Left renal pelvis (tissue), 4 donors: ENCODE measurements around the gene UXS1. TPM values are rescaled to one million over a fixed set of nuclear protein-coding genes. Genes with fewer than 3 reads are reported as not detected.
"Not testable (repeated sequence)": the region's sequence is repeated elsewhere in the genome, so short reads cannot be mapped to it uniquely, and the experiment has no call there.

Experiments used
- DNase-seq, 4 donors: peaks; one replicate each; pipeline ENCODE4 v3.0.0-alpha.2; 2013; ENCODE audit warnings: low read depth in 4 of 4, low spot score in 3 of 4
- polyA plus RNA-seq, 4 donors: library from polyadenylated mRNA; unstranded; fragments of 120-200 nt; gene quantifications; one replicate each; pipeline ENCODE4 v1.2.1, GENCODE V29; 2013; ENCODE audit not compliant: insufficient read length in 4 of 4

UXS1 gene
- polyA plus RNA-seq, 4 donors = 68.9 to 85.8 (median 82.3) TPM

GRCh38 chr2:106137731-106138521 lies 56.2 kb downstream of the UXS1 start:
- no peak for DNase-seq

GRCh38 chr2:106131192-106131591 lies 62.9 kb downstream of the UXS1 start:
- not testable (repeated sequence) for DNase-seq

DNA sequence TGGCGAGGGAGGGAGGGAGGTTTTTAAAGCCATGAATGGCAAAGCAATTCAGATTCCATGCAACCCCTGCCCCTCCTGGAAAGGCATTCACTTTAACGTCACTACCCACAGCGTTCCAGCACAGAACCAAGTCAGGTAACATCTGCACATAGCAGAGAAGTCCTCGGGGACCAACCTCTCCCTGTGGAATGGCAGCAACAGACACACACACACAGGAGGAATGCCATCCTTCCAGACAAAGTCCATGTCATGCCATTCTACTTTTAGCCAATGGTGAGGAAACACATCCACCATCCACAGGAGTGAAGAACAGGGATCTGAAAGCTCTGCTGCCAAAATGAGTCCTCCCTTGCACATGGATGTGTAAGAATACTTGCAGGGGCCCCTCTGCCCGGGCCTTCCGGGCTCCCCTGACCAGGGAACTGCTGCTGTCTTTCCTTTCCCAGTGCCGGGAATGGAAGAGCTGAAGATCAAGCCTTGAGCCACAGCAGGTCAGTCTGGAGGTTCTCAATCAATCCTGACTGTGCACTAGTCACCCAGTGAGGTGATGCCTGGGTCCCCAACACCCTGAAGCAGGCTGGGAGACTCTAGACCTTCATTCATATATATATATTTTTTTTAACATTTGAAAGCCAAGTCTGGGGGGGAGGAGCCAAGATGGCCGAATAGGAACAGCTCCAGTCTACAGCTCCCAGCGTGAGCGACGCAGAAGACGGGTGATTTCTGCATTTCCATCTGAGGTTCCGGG lies 63.7 kb downstream of the UXS1 start:
- DNase-seq = no peak

- no peak for DNase-seq
These were observed 64.5 kb downstream of the UXS1 start for GRCh38 chr2:106129592-106129991.

DNA sequence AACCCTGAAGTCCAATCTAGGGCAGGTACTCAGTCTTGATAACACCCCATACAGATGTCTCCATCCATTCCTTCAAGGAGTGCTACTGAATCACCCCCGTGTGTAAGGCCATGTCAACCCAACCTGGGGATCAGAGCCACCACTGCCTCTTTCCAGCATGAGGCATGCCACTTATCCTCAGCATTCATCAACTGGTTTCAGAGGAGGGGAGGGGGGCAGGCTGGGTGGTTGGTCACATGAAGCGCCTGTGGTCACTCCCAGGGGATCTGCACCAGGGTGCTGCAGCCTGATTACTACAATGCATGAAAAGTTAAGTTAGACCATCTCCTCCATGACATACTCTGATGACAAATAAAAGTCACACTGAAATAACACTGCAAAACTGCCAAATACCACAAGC lies 65.0 kb downstream of the UXS1 start:
- DNase-seq = no peak

- DNase-seq = no peak
These were observed 66.3 kb downstream of the UXS1 start for GRCh38 chr2:106127776-106128268.

DNA sequence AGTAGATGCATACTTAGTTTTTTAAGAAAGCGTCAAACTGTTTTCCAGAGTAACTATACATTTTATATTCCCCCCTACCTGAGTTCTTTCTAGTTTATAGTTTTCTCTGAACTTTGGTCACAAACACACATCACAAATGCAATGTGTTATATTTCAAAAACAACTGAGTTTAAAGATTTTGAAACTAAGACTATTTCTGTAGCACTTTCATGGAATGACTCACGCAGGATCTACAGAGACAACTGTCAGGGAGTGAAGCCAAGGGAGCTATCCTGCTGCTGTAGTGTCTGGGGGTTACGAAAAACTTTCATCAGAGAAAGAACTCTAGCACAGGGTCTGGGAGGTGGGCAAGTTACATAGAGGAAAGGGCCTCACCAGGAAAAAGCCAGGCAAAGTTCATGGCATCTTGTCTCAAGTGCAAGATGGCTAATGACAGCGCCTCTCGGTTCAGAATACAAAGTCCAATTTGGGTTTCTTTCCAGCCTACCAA lies 66.8 kb downstream of the UXS1 start:
- DNase-seq = no peak

- no peak for DNase-seq
These were observed 67.3 kb downstream of the UXS1 start for GRCh38 chr2:106126705-106127281.

DNA sequence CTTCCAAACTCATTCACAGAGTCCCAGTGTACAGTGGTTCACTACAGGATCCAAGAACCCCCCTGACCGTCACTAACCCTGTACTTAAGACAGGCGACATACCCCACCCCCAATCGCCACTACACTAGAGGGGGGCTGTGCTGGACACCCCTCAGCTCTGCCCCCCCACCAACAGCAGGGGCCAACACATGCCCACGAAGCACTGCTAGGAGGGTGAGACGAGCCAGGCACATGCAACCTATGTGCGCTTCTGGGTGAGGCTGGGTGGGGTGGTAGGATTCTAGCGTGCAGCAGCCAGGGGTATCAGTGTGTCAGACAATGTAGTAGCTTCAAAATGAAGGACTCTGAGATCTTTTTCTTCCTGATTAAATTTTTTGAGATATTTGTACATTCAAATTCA lies 67.8 kb downstream of the UXS1 start:
- no peak for DNase-seq

DNA sequence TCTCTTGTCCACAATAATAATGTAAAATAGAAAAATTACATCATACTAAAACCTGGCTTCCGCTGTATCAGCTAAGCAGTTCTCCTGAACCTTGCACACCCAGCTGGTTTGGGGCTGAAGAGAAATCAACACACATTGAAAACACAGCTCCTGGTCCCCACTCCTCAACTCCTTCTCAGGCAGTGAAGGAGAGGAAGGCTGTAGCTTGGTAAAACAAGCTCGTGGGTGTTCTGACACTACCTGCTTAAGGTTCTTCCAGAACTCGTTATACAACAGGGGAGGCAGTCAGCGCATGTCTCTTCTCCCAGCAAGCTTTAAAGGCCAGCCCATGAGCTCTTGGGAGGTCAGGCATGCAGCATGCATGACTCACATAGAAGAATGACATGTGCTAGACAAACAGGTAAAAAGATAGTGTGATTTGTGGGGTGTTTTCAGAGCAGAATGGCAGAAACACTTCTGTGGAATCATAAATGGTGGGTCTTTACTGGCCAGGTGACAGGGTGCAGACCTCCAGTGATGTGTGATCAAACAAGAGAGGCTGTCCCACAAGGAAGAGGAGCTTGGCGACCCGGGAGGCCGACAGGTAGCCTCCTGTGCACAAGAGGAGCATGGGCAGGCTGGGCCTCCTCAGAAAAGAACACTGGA lies 69.1 kb downstream of the UXS1 start:
- DNase-seq = no peak

DNA sequence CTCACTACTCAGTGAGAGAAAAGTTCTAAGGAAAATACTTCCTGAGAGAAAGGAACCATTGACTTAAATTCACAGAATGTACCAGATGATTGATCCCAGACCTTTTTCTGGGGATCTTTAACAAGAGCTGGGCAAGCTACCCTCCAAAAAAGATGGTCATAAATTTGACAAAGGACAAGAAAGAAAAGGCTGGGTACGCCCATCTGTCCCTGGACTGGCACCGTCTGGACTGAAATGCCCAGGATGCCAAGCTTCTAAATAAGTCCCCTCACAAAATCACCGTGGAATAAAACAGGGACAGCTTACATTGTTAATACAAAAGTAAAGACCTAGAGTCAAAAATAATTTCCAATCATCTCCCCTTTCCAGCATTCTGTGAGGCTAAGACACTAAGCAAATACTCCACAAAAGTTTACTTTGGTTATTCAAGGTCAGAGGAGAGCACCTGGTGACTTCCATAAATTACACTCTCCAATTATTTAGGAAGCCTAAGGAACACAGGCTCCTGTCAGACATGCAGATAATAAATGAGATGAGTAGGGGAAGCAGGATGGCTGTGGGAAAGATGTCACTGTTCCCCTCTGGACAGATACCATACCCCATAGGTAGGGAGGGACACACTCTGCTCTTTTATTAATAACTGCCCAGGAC lies 69.9 kb downstream of the UXS1 start:
- no peak for DNase-seq

- DNase-seq = no peak
These were observed 71.9 kb downstream of the UXS1 start for GRCh38 chr2:106122157-106122556.

DNA sequence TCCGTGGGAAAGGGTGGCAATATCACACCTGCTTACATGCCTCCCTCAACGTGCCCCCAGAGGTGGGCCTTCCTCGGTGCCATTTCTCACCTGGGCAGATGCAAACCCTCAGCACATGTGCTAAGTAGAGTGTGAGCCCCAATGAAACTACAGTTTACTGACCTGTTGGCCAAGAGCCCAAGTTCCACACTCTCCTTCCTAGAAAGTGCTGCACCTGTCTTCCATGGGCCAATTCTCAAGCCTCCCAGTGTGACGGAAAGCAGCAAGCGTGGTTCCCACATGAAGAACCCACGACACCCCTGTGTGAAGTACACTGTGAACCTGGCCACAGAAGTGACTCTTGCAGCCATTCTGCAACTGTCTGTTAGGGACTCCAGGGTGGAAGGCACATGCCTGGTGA lies 73.7 kb downstream of the UXS1 start:
- DNase-seq = no peak

GRCh38 chr2:106119074-106119473 lies 75.0 kb downstream of the UXS1 start:
- DNase-seq = no peak

DNA sequence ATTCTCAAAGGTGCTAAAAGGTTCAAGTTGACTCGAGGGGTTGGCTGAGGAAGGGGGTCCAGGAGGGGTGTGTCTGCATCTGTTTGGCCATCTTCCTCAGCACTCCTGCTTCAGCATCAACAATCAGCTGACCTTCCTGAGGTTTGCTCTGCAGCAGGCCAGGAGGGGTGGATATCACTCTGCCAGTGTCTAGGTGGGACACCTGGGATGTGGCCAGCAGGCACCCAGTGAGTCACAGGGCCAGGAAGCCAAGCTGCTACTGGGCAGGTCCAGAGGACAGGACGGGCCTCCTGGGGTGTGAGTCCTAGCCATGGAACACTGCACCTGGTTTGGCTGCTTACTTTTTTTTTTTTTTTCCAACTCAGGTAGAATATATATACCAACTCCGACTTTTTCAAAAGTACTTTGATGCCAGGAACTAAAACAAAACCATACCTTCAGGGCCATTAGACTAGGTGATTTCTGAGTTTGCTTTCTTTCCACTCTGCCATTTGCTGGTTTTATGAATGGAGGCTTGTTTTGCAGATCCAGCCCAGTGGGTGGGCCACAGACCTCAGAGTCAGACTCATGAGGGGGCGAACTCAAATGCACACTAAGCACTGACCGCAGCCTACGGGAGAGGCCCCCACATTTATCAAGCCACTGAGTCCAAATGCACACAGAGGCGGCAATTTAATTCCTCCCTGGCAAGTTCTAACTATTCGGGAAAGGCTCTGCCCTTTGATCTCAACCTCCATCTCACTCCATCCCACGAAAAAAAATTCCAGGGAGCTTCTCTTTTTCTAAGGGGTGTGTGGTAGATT lies 76.0 kb downstream of the UXS1 start:
- DNase-seq = no peak

GRCh38 chr2:106117347-106117746 lies 76.8 kb downstream of the UXS1 start:
- no peak for DNase-seq

DNA sequence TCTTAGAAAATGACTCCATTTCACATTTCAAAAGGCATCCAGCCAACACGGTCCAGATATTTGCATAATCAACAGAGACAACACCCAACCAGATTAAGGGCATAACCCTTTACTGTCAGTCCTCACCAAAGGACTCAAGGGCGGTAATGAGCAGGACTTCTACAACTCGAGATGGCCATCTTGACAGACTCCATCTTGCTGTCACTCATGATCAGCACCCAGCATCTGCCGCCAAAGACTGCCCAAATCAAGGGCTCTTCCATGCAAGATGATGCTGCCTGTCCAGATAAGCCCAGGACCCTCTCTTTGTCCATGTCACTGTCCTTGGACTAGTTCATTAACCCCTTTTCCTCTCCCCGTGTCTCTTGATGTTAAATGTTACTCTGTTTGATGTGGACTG lies 77.9 kb downstream of the UXS1 start:
- no peak for DNase-seq

DNA sequence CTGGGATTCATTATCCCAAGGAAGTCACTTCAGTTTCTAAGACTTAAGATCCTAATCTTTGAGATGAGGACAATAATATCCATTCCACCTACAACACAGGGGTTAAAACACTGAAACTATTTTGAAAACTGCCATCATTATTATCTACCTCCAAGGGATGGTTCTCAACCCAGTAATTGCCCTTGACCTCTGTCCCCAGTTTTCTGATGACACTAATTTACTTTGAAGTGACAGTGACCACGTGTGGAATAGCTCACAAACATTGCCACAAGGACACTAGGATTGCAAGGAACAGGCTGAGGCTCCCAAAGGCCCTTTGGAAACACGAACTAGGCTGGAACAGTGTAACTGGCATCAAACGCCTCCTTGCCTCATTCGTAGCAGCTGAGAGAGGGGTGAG lies 78.4 kb downstream of the UXS1 start:
- no peak for DNase-seq

DNA sequence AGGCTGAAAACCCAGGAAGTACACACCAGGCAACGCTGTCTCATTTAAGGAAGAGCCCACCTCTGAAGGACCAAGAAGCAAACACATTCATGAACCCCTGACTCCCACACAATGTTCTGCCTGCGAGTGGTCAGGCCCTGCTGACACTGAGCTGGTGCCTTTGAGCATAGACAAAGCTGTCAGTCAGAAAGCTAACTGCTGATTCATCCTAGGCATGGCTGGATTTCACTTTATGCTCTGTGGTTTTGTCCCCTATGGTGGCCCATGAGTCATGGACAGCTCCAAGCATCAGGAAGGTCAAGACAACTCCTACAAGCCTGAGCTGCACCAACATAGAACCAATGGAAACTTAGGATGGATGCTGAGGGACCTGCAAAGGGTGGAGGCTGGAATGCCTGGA lies 78.9 kb downstream of the UXS1 start:
- no peak for DNase-seq

DNA sequence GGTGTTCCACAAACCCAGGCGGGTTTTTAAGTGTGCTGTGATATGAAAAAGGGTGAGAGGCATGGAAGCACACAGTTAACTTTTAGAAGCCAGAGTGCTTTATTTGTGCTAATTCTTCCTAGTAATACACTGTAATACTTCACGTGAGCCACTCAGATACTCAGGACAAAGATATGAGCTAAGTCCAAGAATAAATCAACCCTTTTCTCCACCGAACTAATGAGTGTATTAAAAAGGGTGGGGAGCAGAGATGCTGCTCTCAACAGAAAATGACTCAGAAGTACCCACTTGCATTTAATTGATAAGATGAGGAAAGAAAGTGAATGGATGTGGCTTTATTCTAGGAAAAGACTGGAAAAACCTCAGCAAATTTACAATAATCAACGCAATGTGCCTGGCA lies 79.9 kb downstream of the UXS1 start:
- DNase-seq = no peak
